Right atrium auricular region (tissue), 2 donors: ENCODE measurements around the gene C2orf81. TPM values are rescaled to one million over a fixed set of nuclear protein-coding genes. Genes with fewer than 3 reads are reported as not detected.
A peak's percentile ranks its signal among the peaks of the same experiment; 100 is the strongest.

Experiments used
- DNase-seq: peaks from one replicate; pipeline ENCODE4 v3.0.0-alpha.2; 2019; ENCODE audit warnings: low spot score
- H3K27ac ChIP-seq, 2 donors: fragments of 200-600 bp; sonication (generic); 1 replicate in 1 of 2; 2 replicates in 1 of 2; pipeline ENCODE4 v1.5.1; 2016 to 2019
- H3K27me3 ChIP-seq, 2 donors: fragments of 200-600 bp; sonication (generic); one replicate each; pipeline versions ENCODE4 v1.5.1 to v1.6.0; 2017 to 2019
- H3K36me3 ChIP-seq: fragments of 200-600 bp; sonication (generic); one replicate; pipeline ENCODE4 v1.5.1; 2016
- H3K4me1 ChIP-seq, 2 donors: fragments of 200-600 bp; sonication (generic); one replicate each; pipeline versions ENCODE4 v1.5.1 to v1.6.0; 2017 to 2019
- H3K4me3 ChIP-seq, 2 donors: fragments of 200-600 bp; sonication (generic); 1 replicate in 1 of 2; 2 replicates in 1 of 2; pipeline ENCODE4 v1.5.1; 2017 to 2019; ENCODE audit warnings: mild to moderate bottlenecking in 1 of 2, moderate library complexity in 1 of 2
- H3K9me3 ChIP-seq, 2 donors: fragments of 200-600 bp; sonication (generic); one replicate each; pipeline ENCODE4 v1.5.1; 2019
- CTCF ChIP-seq, 2 donors: fragments of 200-600 bp; sonication (generic); IDR thresholded peaks; one replicate each; pipeline ENCODE4 v1.5.1; 2019; ENCODE audit warnings: antibody characterized with exemption in 2 of 2
- total RNA-seq, 2 donors: library from RNA; depleted of rRNA; stranded (reverse); fragments of >200 nt; gene quantifications; one replicate each; pipeline ENCODE4 v1.1.0, GENCODE V29; 2016

Gene C2orf81
- total RNA-seq, 2 donors from 2014 or later, result 0.94 to 1.0 TPM

GRCh38 chr2:74391580-74392448 is 29.6 kb downstream of the C2orf81 start:
- DNase-seq, result peak; percentile 92
- Histone ChIP-seq H3K36me3 (no peaks in the 10 kb centered on the region), H3K27me3 (no peaks in the 10 kb centered on the region), H3K9me3 (no peaks in the 10 kb centered on the region), H3K4me1 (peaks cover 0 to 49% of the 10 kb centered on the region in 2 donors), H3K27ac (peak overlapping the region; percentile 92 to 96), H3K4me3 (peak overlapping the region; percentile 83 to 97)
- peak; percentile 99 for TF ChIP-seq CTCF (IDR thresholded peaks at IDR 0.05)

- Histone ChIP-seq H3K4me1 (peaks cover 0 to 49% of the 10 kb centered on the region in 2 donors), H3K36me3 (no peaks in the 10 kb centered on the region), H3K27ac (peak overlapping the region; percentile 92 to 96)
These were observed 30.2 kb downstream of the C2orf81 start for GRCh38 chr2:74391209-74391579.

DNA sequence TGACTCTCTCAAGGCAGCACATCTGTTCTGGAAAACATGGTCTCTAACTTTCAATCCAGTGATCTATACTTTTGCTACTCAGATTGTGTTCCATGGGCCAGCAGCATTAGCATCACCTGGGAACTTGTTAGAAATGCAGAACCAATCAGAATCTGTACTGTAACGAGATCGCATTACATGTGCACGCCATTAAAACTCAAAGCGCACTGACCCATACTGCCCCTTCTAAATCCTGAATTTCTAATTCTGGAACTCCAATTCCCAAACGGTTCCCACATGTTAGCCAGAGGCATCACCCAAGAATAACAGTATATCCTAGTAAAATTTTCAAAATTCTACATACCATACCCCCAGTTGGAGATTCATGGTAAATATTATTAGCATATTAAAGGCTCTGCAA is 30.8 kb downstream of the C2orf81 start:
- H3K4me1 ChIP-seq, result peaks cover 0 to 49% of the 10 kb centered on the region in 2 donors
- peak overlapping the region; percentile 83 to 97 for H3K4me3 ChIP-seq
- H3K27me3 ChIP-seq, result no peaks in the 10 kb centered on the region
- H3K36me3 ChIP-seq, result no peaks in the 10 kb centered on the region
- H3K9me3 ChIP-seq, result no peaks in the 10 kb centered on the region
- DNase-seq, result no peak
- no peak overlapping the region for H3K27ac ChIP-seq
- TF ChIP-seq CTCF (IDR thresholded peaks at IDR 0.05), result no peak

More at GRCh38 chr2:74391209-74391579, 30.2 kb downstream of the C2orf81 start:
- no peak for TF ChIP-seq CTCF (IDR thresholded peaks at IDR 0.05)
- Histone ChIP-seq H3K27me3 (no peaks in the 10 kb centered on the region), H3K9me3 (no peaks in the 10 kb centered on the region), H3K4me3 (peak overlapping the region; percentile 83 to 97)
- no peak for DNase-seq

- Histone ChIP-seq H3K9me3 (no peaks in the 10 kb centered on the region), H3K36me3 (no peaks in the 10 kb centered on the region), H3K27ac (peak overlapping the region in 1 of 2 donors; percentile 68), H3K4me1 (peaks cover 0 to 75% of the 10 kb centered on the region in 2 donors), H3K4me3 (no peak overlapping the region), H3K27me3 (no peaks in the 10 kb centered on the region)
- no peak for DNase-seq
- TF ChIP-seq CTCF (IDR thresholded peaks at IDR 0.05), result no peak
These were observed 34.1 kb downstream of the C2orf81 start for GRCh38 chr2:74387346-74387745.

DNA sequence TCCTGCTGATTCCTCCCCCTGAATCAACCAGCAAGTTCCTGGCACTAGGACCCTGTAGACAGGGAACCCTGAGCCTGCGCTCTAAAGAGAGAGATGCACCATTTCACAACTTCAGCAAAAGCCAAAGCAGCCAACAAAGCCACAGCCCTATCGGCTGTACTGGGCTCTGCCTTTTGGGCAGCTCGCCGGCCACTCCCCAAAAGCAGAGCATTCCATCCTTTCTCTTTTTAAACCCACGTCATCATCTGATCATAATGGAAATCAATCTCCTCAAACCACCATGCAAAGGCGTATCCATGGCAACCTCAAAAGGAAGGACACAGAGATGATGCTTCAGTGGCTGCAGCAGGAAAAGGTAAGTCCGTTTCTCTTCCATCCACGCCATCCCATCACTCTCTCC is 36.0 kb downstream of the C2orf81 start:
- DNase-seq, result no peak
- Histone ChIP-seq H3K27me3 (no peaks in the 10 kb centered on the region), H3K4me3 (no peak overlapping the region), H3K27ac (no peak overlapping the region), H3K36me3 (no peaks in the 10 kb centered on the region), H3K9me3 (no peaks in the 10 kb centered on the region), H3K4me1 (peaks cover 0 to 84% of the 10 kb centered on the region in 2 donors)
- TF ChIP-seq CTCF (IDR thresholded peaks at IDR 0.05), result no peak
